ENCODE results near the gene LSM2.

The LSM2 gene

DNA sequence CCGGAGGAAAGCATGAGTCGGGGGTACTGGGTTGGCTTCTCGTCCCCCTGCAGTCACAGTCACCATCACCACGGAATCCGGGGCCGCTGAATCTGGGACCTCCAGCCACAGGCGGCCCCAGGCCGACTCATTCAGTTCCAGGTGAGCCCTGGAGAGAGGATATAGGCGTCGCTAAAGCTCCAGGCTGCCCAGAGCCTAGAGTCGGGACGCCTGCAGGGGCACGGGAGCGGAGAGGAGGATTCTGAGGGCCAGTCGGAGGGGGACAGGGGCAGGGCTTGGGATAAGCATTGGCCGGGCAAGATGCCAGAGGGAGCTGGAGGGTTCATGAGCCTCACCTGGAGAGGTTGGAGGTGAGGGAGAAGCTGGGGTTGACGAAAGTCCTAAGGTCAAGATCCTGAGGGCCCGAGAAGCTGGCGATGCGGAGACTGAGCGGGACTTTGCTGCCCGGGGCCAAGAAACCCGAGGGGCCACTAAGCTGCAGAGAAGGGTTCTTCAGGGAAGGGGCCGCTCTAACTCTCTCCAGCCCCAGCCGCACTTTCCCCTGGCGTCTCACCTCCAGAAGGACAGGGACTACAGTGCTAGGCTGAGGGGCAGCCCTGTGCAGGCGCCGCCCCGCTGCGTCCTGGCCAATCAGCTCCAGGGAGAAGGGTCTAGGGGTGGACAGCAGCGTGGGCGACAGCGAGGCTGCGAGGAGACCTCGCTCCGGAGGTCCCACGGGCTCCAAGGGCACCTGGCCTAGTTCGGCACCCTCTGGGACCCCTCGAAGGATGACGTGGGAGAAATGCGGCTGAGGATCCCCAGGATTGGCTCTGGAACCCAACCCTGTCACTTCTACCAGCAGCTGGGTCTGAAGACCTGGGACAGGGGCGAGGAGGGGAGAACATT lies 40.6 kb downstream of the LSM2 start:
- no peak overlapping the region for H3K27ac ChIP-seq (ENCODE audit: low read depth, low read length)
- H3K36me3 ChIP-seq (ENCODE audit: control insufficient read depth in 1 of 2, insufficient read depth in 2 of 2, low read length in 2 of 2) = peaks cover 0 to 14% of the 10 kb centered on the region in 2 donors
- H3K9ac ChIP-seq (ENCODE audit: low read depth in 1 of 2, low read length in 2 of 2) = peak overlapping the region; percentile 47 to 77
- H3K27me3 ChIP-seq (ENCODE audit: control insufficient read depth in 1 of 2, insufficient read depth in 2 of 2, low read length in 2 of 2) = no peaks in the 10 kb centered on the region
- peak overlapping the region; percentile 41 to 65 for H3K4me3 ChIP-seq (ENCODE audit: low read depth in 1 of 2, low read length in 2 of 2)
- H3K9me3 ChIP-seq (ENCODE audit: control insufficient read depth in 1 of 2, low read length in 2 of 2) = no peaks in the 10 kb centered on the region
- peaks cover 29 to 40% of the 10 kb centered on the region in 2 donors for H3K4me1 ChIP-seq (ENCODE audit: control insufficient read depth in 1 of 2, insufficient read depth in 2 of 2, low read length in 2 of 2)

DNA sequence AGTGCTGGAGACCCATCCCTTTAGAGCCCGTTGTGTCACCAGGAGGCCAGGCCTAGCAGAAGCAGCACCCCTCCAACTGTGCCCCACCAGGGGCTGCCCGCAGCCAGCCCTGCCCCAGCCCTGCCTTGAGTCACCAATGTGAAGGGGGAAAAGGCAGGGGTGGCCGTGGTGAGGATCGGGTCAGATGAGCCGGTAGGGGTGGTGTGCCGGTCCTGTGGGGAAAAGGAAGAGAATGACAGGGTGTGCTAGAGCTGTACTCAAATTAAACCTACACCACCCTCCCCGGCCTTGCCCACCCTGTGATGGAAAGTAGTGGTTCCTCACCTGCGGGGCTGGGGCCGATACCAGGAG lies 41.2 kb downstream of the LSM2 start:
- peak overlapping the region; percentile 41 to 65 for H3K4me3 ChIP-seq (ENCODE audit: low read depth in 1 of 2, low read length in 2 of 2)
- H3K9ac ChIP-seq (ENCODE audit: low read depth in 1 of 2, low read length in 2 of 2) = peak overlapping the region; percentile 47 to 77
- peaks cover 35 to 45% of the 10 kb centered on the region in 2 donors for H3K4me1 ChIP-seq (ENCODE audit: control insufficient read depth in 1 of 2, insufficient read depth in 2 of 2, low read length in 2 of 2)
- H3K27ac ChIP-seq (ENCODE audit: low read depth, low read length) = no peak overlapping the region
- H3K9me3 ChIP-seq (ENCODE audit: control insufficient read depth in 1 of 2, low read length in 2 of 2) = no peaks in the 10 kb centered on the region
- peaks cover 0 to 14% of the 10 kb centered on the region in 2 donors for H3K36me3 ChIP-seq (ENCODE audit: control insufficient read depth in 1 of 2, insufficient read depth in 2 of 2, low read length in 2 of 2)
- no peaks in the 10 kb centered on the region for H3K27me3 ChIP-seq (ENCODE audit: control insufficient read depth in 1 of 2, insufficient read depth in 2 of 2, low read length in 2 of 2)

DNA sequence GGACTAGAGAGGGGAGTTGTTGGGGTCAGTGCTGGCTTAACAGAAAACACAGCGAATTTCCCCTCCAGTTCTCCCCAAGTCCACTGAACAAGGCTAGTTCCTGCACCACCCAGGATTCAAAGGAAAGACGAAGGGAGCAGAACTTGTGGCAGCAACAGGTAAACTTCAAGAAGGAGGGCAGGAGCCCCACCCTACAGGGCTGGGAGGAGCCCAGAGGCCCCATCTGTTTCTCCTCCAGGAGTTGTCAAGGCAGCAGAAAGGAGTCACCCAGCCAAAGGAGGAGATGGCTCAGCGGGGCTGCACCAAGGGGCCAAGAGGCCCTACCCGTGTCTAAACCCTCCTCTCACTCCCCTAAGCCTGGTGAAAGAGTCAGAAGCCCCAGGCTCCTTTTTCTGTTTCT lies 42.6 kb downstream of the LSM2 start:
- Histone ChIP-seq H3K9ac (ENCODE audit: low read depth in 1 of 2, low read length in 2 of 2) (no peak overlapping the region), H3K27me3 (ENCODE audit: control insufficient read depth in 1 of 2, insufficient read depth in 2 of 2, low read length in 2 of 2) (no peaks in the 10 kb centered on the region), H3K9me3 (ENCODE audit: control insufficient read depth in 1 of 2, low read length in 2 of 2) (no peaks in the 10 kb centered on the region), H3K36me3 (ENCODE audit: control insufficient read depth in 1 of 2, insufficient read depth in 2 of 2, low read length in 2 of 2) (peaks cover 0 to 16% of the 10 kb centered on the region in 2 donors), H3K27ac (ENCODE audit: low read depth, low read length) (no peak overlapping the region), H3K4me3 (ENCODE audit: low read depth in 1 of 2, low read length in 2 of 2) (no peak overlapping the region), H3K4me1 (ENCODE audit: control insufficient read depth in 1 of 2, insufficient read depth in 2 of 2, low read length in 2 of 2) (peaks cover 41 to 47% of the 10 kb centered on the region in 2 donors)

DNA sequence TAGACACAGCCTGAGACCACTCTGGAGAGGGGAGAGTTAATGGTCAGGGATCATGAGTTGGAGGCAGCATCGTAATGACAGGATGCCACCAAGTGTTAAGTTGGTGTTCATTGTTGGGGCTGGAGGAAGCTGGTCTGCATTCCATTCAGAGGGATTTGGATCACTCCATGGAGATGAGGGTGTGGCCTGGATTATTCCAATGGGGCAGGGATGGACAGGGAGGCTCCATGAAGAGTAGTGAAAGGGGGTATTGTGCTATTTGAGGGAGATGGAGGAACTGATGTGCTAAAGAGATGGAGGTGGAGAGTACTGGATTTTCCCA lies 43.2 kb downstream of the LSM2 start:
- Histone ChIP-seq H3K9me3 (ENCODE audit: control insufficient read depth in 1 of 2, low read length in 2 of 2) (no peaks in the 10 kb centered on the region), H3K27me3 (ENCODE audit: control insufficient read depth in 1 of 2, insufficient read depth in 2 of 2, low read length in 2 of 2) (no peaks in the 10 kb centered on the region), H3K36me3 (ENCODE audit: control insufficient read depth in 1 of 2, insufficient read depth in 2 of 2, low read length in 2 of 2) (peaks cover 0 to 20% of the 10 kb centered on the region in 2 donors), H3K4me3 (ENCODE audit: low read depth in 1 of 2, low read length in 2 of 2) (no peak overlapping the region), H3K27ac (ENCODE audit: low read depth, low read length) (no peak overlapping the region), H3K9ac (ENCODE audit: low read depth in 1 of 2, low read length in 2 of 2) (peak overlapping the region in 1 of 2 donors; percentile 16), H3K4me1 (ENCODE audit: control insufficient read depth in 1 of 2, insufficient read depth in 2 of 2, low read length in 2 of 2) (peaks cover 41 to 47% of the 10 kb centered on the region in 2 donors)

DNA sequence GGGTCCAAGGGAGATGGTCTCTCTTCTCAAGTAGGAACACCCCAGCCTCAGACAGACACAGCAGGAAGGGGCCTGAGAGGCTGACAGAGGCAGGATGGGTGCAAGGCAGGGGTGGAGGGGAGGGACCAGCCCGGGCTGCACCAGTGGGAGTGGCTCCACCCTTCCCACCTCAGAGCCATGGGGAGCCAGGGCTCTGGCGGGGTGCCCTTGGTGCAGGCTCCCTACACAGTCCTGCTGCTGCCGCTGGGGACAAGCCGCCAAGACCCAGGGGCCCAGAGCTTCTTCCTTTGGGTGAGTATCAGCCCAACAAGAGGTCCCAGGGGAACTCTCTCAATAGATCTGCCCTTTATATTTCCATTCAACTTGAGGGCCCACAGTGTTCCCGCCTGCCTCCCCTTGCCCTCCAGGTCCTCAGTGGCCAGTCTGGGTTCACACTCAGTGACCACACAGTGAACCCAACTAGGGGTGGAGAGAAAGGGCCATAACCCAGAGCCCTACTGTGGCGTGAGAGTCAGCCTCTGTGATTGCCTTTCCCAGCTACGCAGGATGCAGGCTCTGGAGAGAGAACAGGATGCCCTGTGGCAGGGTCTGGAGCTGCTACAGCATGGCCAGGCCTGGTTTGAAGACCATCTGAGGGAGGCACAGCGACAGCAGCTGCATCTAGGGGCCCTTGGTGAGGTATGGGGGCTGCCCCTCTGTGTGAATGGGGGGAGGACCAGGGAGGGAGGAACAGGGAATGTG lies 43.7 kb downstream of the LSM2 start:
- Histone ChIP-seq H3K4me3 (ENCODE audit: low read depth in 1 of 2, low read length in 2 of 2) (no peak overlapping the region), H3K4me1 (ENCODE audit: control insufficient read depth in 1 of 2, insufficient read depth in 2 of 2, low read length in 2 of 2) (peaks cover 41 to 47% of the 10 kb centered on the region in 2 donors), H3K27ac (ENCODE audit: low read depth, low read length) (no peak overlapping the region)

DNA sequence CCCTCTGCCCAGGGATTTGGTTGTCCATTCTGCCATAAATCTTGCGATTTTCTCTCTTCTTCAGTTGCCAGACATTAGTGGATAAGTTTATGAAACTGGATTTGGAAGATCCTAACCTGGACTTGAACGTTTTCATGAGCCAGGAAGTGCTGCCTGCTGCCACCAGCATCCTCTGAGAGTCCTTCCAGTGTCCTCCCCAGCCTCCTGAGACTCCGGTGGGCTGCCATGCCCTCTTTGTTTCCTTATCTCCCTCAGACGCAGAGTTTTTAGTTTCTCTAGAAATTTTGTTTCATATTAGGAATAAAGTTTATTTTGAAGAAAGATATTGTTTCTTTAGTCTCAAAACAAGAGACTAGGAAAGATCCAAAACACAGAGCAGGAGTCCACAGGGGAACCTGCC lies 44.4 kb downstream of the LSM2 start, which contains the start of gene SAPCD1:
Gene SAPCD1, plus strand, starts transcription at position 301 of the 400 bp plus-strand sequence. CDS start 399 bp downstream, outside the sequence.
- H3K4me1 ChIP-seq (ENCODE audit: control insufficient read depth in 1 of 2, insufficient read depth in 2 of 2, low read length in 2 of 2) = peaks cover 41 to 47% of the 10 kb centered on the region in 2 donors
- H3K4me3 ChIP-seq (ENCODE audit: low read depth in 1 of 2, low read length in 2 of 2) = no peak within 1 kb of the TSS
- peak within 1 kb of the TSS; percentile 33 to 35 for H3K9ac ChIP-seq (ENCODE audit: low read depth in 1 of 2, low read length in 2 of 2)
- no peak within 1 kb of the TSS for H3K27ac ChIP-seq (ENCODE audit: low read depth, low read length)
- H3K9me3 ChIP-seq (ENCODE audit: control insufficient read depth in 1 of 2, low read length in 2 of 2) = no peaks in the 10 kb centered on the region
- no peaks in the 10 kb centered on the region for H3K27me3 ChIP-seq (ENCODE audit: control insufficient read depth in 1 of 2, insufficient read depth in 2 of 2, low read length in 2 of 2)
- H3K36me3 ChIP-seq (ENCODE audit: control insufficient read depth in 1 of 2, insufficient read depth in 2 of 2, low read length in 2 of 2) = peaks cover 0 to 24% of the 10 kb centered on the region in 2 donors

More for the DNA sequence above, 43.7 kb downstream of the LSM2 start:
- Histone ChIP-seq H3K27me3 (ENCODE audit: control insufficient read depth in 1 of 2, insufficient read depth in 2 of 2, low read length in 2 of 2) (no peaks in the 10 kb centered on the region), H3K9me3 (ENCODE audit: control insufficient read depth in 1 of 2, low read length in 2 of 2) (no peaks in the 10 kb centered on the region), H3K36me3 (ENCODE audit: control insufficient read depth in 1 of 2, insufficient read depth in 2 of 2, low read length in 2 of 2) (peaks cover 0 to 24% of the 10 kb centered on the region in 2 donors), H3K9ac (ENCODE audit: low read depth in 1 of 2, low read length in 2 of 2) (peak overlapping the region in 1 of 2 donors; percentile 16)

DNA sequence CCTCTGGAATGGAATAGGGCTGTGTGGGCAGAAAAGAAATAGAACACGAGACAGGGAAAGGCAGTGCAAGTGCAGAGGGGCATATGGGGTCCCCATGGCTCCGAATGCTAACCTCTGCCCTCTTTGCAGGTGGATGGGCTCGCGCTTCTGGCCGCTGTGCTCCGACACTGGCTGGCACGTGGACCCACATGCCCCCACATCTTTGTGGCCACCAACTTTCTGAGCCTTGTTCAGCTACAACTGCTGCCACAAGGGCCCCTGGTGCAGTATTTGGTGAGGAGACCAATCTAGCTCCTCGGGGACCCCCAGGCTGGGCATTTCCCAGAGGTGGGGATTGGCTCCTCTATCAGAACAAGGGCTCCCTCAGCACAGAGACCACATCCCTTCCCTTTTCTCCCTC lies 45.4 kb downstream of the LSM2 start:
- Histone ChIP-seq H3K4me3 (ENCODE audit: low read depth in 1 of 2, low read length in 2 of 2) (no peak overlapping the region), H3K4me1 (ENCODE audit: control insufficient read depth in 1 of 2, insufficient read depth in 2 of 2, low read length in 2 of 2) (peaks cover 37 to 40% of the 10 kb centered on the region in 2 donors), H3K9ac (ENCODE audit: low read depth in 1 of 2, low read length in 2 of 2) (peak overlapping the region; percentile 33 to 35), H3K27me3 (ENCODE audit: control insufficient read depth in 1 of 2, insufficient read depth in 2 of 2, low read length in 2 of 2) (no peaks in the 10 kb centered on the region), H3K9me3 (ENCODE audit: control insufficient read depth in 1 of 2, low read length in 2 of 2) (no peaks in the 10 kb centered on the region), H3K36me3 (ENCODE audit: control insufficient read depth in 1 of 2, insufficient read depth in 2 of 2, low read length in 2 of 2) (peaks cover 0 to 24% of the 10 kb centered on the region in 2 donors), H3K27ac (ENCODE audit: low read depth, low read length) (no peak overlapping the region)

DNA sequence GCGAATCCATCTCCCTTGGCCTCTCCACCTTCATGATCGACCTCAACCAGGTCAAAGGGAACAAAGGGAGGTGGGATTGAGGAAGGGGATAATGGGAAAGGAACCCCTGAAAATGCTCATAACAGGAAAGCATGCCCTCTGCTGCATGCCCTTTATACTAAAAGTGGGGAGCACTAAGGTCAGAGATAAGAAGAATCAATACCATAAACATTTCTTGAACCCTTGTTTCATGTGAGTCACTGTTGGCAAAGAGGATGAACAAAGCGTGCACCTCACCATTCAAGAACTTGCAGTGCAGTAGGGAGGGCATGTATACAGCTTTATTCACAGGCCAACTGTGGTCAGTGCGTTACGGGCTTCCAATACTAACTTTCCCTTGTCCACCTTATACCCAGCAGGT lies 46.0 kb downstream of the LSM2 start:
- Histone ChIP-seq H3K9ac (ENCODE audit: low read depth in 1 of 2, low read length in 2 of 2) (peak overlapping the region; percentile 33 to 35), H3K4me1 (ENCODE audit: control insufficient read depth in 1 of 2, insufficient read depth in 2 of 2, low read length in 2 of 2) (peaks cover 34 to 37% of the 10 kb centered on the region in 2 donors), H3K27ac (ENCODE audit: low read depth, low read length) (no peak overlapping the region), H3K27me3 (ENCODE audit: control insufficient read depth in 1 of 2, insufficient read depth in 2 of 2, low read length in 2 of 2) (no peaks in the 10 kb centered on the region), H3K4me3 (ENCODE audit: low read depth in 1 of 2, low read length in 2 of 2) (no peak overlapping the region), H3K9me3 (ENCODE audit: control insufficient read depth in 1 of 2, low read length in 2 of 2) (no peaks in the 10 kb centered on the region), H3K36me3 (ENCODE audit: control insufficient read depth in 1 of 2, insufficient read depth in 2 of 2, low read length in 2 of 2) (peaks cover 0 to 24% of the 10 kb centered on the region in 2 donors)

DNA sequence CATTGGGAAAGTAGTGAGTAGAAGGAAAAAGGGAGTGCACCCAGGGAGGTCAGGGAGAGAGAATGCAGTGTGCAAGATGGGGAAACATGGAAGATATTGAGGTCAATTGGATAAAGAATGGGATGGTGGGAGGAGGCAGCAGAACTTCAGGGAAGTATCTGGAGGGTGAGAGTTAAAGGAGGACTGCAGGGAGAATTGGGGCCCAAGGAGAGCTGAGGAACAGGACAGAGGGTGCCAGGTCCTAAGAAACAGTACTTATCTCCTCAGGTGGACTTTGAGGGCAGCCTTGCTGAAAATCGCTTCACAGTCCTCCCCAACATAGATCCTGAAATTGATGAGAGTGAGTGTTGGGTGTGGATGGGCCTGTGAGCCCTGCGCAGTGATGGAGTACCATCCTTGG lies 48.5 kb downstream of the LSM2 start:
- Histone ChIP-seq H3K4me1 (ENCODE audit: control insufficient read depth in 1 of 2, insufficient read depth in 2 of 2, low read length in 2 of 2) (peaks cover 16 to 27% of the 10 kb centered on the region in 2 donors), H3K9me3 (ENCODE audit: control insufficient read depth in 1 of 2, low read length in 2 of 2) (no peaks in the 10 kb centered on the region), H3K27ac (ENCODE audit: low read depth, low read length) (no peak overlapping the region), H3K4me3 (ENCODE audit: low read depth in 1 of 2, low read length in 2 of 2) (no peak overlapping the region), H3K27me3 (ENCODE audit: control insufficient read depth in 1 of 2, insufficient read depth in 2 of 2, low read length in 2 of 2) (no peaks in the 10 kb centered on the region), H3K36me3 (ENCODE audit: control insufficient read depth in 1 of 2, insufficient read depth in 2 of 2, low read length in 2 of 2) (peaks cover 0 to 20% of the 10 kb centered on the region in 2 donors), H3K9ac (ENCODE audit: low read depth in 1 of 2, low read length in 2 of 2) (no peak overlapping the region)

DNA sequence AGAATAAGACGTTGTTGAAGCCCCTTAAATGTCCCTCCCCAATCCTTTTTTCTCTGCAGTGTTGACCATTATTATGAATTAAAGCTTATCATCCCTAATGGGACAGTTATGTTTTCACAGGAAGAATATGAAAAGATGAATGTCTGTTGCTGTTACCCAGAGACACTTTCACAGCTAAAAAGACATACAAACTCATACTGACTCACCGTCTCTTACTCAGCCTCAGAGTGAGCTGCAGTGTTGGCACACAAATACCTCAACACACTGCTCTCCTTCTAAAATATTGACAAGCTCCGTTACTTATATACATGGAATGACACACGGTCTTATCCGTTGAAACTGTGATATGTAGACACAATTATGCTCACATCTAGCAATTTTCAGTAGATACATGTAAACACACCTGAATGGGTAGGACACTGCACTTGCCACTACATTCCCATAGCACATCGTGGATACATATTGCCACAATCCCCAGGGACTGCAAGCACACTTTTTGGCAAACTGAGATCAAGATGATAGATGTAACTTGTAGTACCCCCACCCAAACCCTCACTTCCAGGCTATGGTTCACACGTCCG lies 53.9 kb downstream of the LSM2 start:
- Histone ChIP-seq H3K4me3 (ENCODE audit: low read depth in 1 of 2, low read length in 2 of 2) (no peak overlapping the region), H3K4me1 (ENCODE audit: control insufficient read depth in 1 of 2, insufficient read depth in 2 of 2, low read length in 2 of 2) (no peaks in the 10 kb centered on the region), H3K27me3 (ENCODE audit: control insufficient read depth in 1 of 2, insufficient read depth in 2 of 2, low read length in 2 of 2) (no peaks in the 10 kb centered on the region), H3K27ac (ENCODE audit: low read depth, low read length) (no peak overlapping the region), H3K9ac (ENCODE audit: low read depth in 1 of 2, low read length in 2 of 2) (no peak overlapping the region), H3K9me3 (ENCODE audit: control insufficient read depth in 1 of 2, low read length in 2 of 2) (no peaks in the 10 kb centered on the region), H3K36me3 (ENCODE audit: control insufficient read depth in 1 of 2, insufficient read depth in 2 of 2, low read length in 2 of 2) (no peaks in the 10 kb centered on the region)

All from duodenal mucosa (tissue), 2 donors.